HL-60 (cell line): ENCODE measurements around the gene CSF3.

ENCODE experiments used
- POLR2AphosphoS5 ChIP-seq: IDR thresholded peaks from 2 replicates; pipeline ENCODE4 v1.6.1; 2012; ENCODE audit warnings: low read depth
- TF ChIP-seq, protein P1 (sequence below): IDR thresholded peaks from one replicate; pipeline ENCODE4 v1.5.1; 2011; ENCODE audit warnings: low read length, control low read depth, inconsistent platforms; ENCODE audit not compliant: insufficient read depth

- TF ChIP-seq, protein P1, sequence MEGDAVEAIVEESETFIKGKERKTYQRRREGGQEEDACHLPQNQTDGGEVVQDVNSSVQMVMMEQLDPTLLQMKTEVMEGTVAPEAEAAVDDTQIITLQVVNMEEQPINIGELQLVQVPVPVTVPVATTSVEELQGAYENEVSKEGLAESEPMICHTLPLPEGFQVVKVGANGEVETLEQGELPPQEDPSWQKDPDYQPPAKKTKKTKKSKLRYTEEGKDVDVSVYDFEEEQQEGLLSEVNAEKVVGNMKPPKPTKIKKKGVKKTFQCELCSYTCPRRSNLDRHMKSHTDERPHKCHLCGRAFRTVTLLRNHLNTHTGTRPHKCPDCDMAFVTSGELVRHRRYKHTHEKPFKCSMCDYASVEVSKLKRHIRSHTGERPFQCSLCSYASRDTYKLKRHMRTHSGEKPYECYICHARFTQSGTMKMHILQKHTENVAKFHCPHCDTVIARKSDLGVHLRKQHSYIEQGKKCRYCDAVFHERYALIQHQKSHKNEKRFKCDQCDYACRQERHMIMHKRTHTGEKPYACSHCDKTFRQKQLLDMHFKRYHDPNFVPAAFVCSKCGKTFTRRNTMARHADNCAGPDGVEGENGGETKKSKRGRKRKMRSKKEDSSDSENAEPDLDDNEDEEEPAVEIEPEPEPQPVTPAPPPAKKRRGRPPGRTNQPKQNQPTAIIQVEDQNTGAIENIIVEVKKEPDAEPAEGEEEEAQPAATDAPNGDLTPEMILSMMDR: no peak
- TF ChIP-seq POLR2AphosphoS5: no peak
Observed at GRCh38 chr17:40023590-40024292, 8.5 kb downstream of the CSF3 start.
